GM21447 (cell line): Measurements from ENCODE around the gene DCAF12.
"Not testable (repeated sequence)": the region's sequence is repeated elsewhere in the genome, so short reads cannot be mapped to it uniquely, and the experiment has no call there.

Experiments
- ATAC-seq: cut with Tn5 transposase; IDR thresholded peaks from one replicate; pipeline ENCODE4 v1.9.1; 2021; ENCODE audit not compliant: unreplicated experiment

The DCAF12 gene

GRCh38 chr9:34072410-34072809 lies 54.1 kb downstream of the DCAF12 start:
- no peak for ATAC-seq

GRCh38 chr9:34070606-34071324 lies 55.7 kb downstream of the DCAF12 start:
- no peak for ATAC-seq

- no peak for ATAC-seq
Observed at GRCh38 chr9:34069831-34070230, 56.7 kb downstream of the DCAF12 start.

- no peak for ATAC-seq
Observed at GRCh38 chr9:34065541-34065940, 61.0 kb downstream of the DCAF12 start.

- no peak for ATAC-seq
Observed at GRCh38 chr9:34059954-34060353, 66.5 kb downstream of the DCAF12 start.

GRCh38 chr9:34059281-34059680 lies 67.2 kb downstream of the DCAF12 start:
- no peak for ATAC-seq

- no peak for ATAC-seq
Observed at GRCh38 chr9:34049630-34050384, 76.7 kb downstream of the DCAF12 start.

- ATAC-seq, result peak; percentile 72
Observed at GRCh38 chr9:34048727-34049629, 77.5 kb downstream of the DCAF12 start, which contains the start of gene UBAP2. Gene UBAP2 (minus strand): TSS chr9:34048887. CDS start chr9:34017148, 31,739 bp downstream.

GRCh38 chr9:34047864-34048726 lies 78.4 kb downstream of the DCAF12 start:
- ATAC-seq, result peak; percentile 33

GRCh38 chr9:34046784-34047379 lies 79.6 kb downstream of the DCAF12 start:
- no peak for ATAC-seq

- ATAC-seq, result no peak
Observed at GRCh38 chr9:34045903-34046302, 80.6 kb downstream of the DCAF12 start.

GRCh38 chr9:34042074-34042473 lies 84.4 kb downstream of the DCAF12 start:
- not testable (repeated sequence) for ATAC-seq

- ATAC-seq, result not testable (repeated sequence)
Observed at GRCh38 chr9:34038851-34039250, 87.6 kb downstream of the DCAF12 start.

GRCh38 chr9:34037626-34038025 lies 88.9 kb downstream of the DCAF12 start:
- no peak for ATAC-seq

GRCh38 chr9:34036625-34037024 lies 89.9 kb downstream of the DCAF12 start:
- no peak for ATAC-seq
